HG03558 (cell line): ENCODE results near the gene GPR84.
A peak's percentile ranks its signal among the peaks of the same experiment; 100 is the strongest.

Experiments
- ATAC-seq: cut with Tn5 transposase; IDR thresholded peaks from one replicate; pipeline ENCODE4 v1.9.1; 2021; ENCODE audit warnings: moderate number of reproducible peaks; ENCODE audit not compliant: unreplicated experiment; ENCODE audit errors: extremely low read depth

GPR84 gene

DNA sequence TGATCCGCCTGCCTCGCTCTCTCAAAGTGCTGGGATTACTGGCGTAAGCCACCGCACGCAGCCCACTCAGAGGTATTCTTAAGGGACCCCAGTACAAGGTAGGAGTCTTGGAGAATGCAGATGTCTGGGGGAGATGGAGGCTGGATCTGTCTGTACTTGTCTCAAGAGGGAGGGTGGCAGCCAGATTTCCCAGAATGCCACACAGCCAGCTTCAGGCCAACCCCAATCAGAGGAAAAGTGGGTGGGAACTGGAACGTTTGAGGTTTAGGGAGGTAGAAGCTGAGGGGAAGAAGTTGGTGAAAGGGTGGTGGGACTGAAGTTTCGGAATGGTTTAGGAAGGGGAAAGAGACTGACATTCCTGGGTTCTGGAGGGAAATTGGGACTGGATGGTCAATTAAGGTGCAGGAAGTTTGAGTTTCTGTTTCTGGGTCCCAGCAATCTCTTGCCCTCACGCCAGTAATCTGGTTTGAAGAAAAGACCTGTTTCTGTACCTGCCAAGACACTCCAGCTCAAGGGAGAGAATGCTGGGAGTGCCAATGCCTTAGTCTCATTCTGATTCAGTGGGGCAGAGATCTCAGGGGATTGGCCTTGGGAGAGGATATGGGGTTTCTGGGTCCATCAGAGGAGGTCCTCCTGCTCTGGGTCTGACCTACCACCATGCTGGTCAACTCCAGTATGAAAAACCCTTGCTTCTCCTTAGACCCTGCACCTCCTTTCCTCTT is 28.4 kb upstream of the GPR84 start:
- no peak for ATAC-seq

- ATAC-seq, result no peak
These were observed 26.6 kb upstream of the GPR84 start for GRCh38 chr12:54390668-54391551.

- no peak for ATAC-seq
These were observed 25.9 kb upstream of the GPR84 start for GRCh38 chr12:54390176-54390667.

DNA sequence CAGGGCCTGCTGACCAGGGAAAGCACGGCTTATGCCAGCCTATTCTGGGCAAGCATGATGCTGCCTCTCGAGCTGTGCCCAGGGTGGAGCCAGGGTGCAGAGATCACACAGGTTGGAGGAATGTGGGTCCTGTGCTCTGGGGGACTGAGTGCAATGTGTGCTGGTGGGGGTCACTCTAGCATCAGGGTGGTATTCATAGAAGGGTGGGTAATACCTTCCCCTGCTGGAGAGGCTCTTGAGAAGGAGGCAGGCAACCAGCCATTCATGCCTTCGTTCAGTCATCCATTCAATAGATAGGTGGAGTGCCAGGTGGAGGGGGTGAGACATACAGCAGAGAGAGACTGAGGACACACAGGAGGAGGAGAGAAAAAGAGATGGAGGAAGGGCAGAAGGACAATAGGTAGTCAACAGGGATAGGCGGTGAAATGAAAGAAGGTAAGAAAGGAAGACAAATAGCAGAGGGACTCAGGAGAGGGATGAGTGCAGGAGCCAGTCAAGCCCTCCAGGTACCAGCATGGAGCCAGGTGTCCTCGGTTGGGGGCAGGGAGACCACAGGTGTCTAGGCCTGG is 25.4 kb upstream of the GPR84 start:
- no peak for ATAC-seq

DNA sequence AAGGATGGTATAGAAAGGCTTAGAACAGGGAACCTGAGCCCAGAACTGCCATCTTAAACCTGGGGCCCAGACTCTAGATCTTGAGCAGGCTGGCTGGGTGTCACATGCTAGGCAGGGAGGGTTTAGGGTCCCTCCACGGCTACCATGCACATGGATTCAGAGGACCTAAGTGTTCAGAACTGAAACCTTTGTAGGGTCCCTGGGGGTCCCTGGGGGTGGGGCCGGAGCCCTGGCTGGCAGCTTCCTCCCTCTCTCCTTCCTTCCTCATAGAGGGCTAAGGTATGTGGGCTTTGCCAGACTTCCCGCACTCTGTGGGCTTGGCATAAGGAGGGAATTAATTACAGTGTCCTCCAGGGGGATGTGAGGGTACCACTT is 24.8 kb upstream of the GPR84 start:
- ATAC-seq, result no peak

DNA sequence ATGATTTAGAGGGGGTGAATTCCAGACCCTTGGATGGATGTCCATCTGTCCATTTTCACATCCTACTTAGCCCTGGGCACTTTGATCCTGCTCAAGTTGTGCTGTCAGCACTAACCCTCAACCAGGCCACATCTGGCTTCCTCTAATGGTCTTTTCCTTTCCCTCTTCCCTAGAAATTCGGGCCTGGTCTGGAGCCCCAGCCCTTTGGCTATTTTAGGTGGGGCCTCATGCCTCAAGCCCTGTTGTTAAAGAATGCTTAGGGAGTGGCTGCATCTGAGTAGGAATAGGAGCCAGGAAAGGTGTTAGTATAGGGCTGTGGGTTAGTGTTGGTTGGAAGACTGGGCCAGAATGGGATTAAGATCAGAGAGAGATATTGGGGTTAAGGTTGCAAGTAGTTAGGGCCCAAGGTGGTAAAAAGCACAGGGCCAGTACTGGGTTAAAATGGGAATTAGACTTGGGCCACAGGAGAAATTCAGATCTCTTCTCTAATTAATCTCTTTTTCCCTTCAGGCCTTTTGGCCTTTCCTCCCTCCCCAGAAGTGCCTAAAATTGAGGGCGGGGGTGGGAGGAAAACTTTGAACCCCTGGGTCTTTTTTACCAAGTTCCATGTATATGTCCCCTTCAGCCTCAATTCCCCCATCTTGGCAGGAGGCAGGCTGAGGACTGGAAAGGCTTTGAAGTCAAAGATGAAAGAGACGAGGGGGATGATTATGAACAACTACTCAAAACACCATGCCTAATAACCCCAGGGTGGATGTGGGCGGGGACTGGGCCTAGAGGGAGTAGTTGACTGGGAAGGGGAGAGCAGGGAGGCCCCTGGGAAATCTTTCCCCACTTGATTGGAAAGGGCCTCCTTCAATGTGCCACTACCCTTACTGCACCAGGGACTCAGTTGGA is 24.2 kb upstream of the GPR84 start:
- ATAC-seq, result no peak

DNA sequence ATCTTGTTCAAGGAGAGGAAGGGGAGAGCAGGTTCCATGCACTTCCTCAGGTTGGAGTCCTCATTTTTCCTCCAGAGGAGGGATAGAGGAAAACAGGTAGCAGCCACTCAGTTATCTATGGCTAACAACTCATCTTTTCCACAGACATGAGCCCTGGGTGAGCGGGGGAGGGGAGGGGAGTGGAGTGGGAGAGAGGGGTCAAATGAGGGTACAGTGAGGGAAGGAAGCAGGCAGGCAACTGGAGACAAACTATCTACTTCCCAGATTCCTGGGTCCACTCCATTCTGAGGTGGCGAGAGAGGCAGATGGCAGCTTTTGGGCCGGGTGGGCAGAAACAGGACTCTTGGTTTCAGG is 22.8 kb upstream of the GPR84 start:
- ATAC-seq, result no peak

DNA sequence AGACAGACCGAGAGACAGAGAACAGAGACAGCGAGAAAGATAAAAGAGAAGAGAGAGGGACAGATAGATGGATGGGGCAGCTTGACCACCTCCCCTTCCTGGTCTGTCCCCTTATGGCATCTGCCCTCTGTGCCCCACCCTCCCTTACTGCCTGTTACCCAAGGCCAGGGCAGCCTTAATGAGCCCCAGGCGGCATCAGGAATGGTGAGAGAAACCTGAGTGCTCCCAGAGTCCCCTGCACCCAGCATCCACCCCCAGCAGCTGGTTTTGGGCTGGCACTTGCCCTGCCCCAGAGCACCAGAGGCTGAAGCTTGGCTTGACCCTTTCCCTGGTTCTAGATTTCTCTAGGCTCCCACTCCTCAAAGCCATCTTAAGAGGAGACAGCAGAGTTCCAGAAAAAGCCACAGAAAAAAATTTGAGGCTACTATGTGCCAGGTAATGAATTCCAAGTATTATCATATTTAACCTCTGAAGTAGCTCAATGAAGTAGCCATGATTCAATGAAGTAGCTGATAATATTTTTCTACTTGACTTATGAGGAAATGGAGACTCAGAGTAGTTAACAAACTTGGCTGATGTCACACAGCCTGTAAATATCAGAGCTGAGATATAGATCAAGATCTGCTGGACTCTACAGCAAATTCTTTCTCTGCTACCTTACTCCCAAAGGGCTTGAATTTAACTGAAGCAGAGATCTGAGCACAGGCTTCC is 22.3 kb upstream of the GPR84 start:
- no peak for ATAC-seq

DNA sequence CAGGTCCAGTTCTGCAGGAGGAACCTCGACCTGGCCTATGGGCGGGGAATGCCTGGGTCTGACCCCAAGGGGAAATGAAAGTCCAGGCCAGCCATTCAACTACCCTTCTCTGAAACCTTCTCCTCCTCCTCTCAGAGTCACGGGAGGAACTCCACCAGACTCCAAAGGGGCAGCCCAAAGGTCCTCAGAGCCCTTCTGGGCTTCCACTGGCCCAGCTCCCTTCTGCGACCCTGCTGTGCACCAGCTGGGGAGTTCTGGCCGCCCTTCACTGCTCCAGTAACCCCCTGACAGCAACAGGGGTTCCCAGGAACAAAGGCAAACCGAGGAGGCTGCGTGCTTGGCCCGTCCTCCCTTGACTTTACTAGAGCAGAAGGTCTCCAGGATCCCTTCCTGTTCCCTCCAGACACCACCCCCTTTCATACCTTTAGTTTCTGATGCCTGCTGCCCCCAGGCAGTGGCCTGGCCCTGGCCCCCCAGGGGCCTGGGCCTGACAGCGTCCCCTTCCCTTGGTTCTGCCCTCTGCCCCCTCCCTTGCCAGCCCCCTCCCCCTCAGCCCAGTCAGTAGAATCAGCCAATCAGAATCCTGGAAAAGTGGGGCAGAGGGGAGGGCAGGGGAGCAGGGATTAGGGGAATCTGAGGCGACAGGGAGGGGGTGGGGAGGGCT is 21.1 kb upstream of the GPR84 start:
- ATAC-seq, result no peak

DNA sequence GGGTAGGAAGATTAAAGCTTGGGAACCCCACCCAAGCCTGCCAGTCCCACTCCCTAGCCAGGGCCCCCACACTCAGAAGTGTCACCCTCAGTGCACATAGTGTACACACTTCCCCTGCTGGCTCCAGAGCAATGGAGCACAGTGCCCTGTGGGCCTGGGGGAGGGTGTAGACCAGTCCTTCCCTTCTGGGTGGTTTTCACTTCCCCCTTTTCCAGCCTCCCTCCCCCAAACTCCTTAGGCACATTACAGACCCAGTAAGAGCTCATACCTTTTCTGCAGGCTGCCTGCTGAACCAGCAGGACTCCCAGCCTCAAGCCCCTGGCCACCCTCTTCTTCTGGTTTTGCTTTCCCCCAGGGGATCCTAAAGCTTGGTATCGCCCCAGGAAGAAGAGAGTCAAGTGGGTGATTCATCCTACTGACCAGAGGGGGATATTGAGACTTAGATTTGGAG is 20.3 kb upstream of the GPR84 start, which contains the start of gene ZNF385A:
ZNF385A (minus strand) TSS at position 143 of the 451 bp plus-strand sequence. CDS start 219 bp downstream, outside the sequence.
- no peak for ATAC-seq

- ATAC-seq, result no peak
These were observed 18.8 kb upstream of the GPR84 start for GRCh38 chr12:54383041-54383609.

DNA sequence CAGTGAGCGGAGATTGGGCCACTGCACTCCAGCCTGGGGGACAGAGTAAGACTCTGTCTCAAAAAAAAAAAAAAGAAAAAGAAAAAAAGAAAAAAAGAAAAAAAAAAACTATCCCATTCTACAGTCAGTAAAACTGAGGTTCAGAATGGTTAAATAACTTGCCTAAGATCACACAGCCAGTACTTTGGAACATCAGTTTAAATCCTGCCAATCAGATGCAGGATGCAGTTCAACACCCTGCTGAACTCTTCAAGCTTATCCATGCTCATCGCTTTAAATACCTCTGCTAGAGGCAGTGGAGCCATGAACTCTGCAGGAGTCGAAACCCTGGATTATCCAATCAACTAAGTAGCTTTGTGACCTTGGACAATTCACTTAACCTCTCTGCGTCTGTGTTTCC is 16.9 kb upstream of the GPR84 start:
- ATAC-seq, result no peak

- peak; percentile 72 for ATAC-seq
These were observed 15.3 kb upstream of the GPR84 start for GRCh38 chr12:54379398-54380201.

DNA sequence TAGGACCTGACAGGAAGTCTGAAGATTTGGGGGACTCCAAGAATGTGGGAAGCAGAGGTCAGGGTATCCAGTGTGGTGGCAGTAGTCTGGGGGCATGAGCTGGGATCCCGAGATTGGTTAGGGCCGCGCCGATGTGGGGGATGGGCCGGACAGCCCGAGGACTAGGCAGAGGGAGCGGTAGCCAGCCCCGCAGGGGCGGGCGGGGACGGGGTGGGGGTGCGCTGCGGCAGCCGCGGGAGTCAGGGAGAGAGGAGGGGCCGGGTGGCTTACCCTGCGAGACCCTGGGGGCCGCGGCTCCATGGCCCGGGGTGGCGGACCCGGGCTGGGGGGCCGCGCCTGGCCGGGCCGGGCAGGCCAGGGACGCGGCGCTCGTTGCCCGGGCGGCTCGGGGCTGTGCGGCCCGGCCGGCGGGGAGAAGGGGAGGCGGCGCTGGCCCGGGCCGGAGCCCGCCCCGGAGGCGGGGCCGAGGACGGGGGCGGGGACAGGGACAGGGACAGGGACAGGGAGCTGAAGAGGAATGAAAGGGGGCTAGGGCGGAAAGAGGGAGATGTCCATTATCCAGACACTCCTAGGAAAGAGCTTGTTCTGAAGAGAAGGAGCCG is 14.6 kb upstream of the GPR84 start:
- ATAC-seq, result no peak

GRCh38 chr12:54377797-54378515 is 13.7 kb upstream of the GPR84 start:
- ATAC-seq, result no peak

DNA sequence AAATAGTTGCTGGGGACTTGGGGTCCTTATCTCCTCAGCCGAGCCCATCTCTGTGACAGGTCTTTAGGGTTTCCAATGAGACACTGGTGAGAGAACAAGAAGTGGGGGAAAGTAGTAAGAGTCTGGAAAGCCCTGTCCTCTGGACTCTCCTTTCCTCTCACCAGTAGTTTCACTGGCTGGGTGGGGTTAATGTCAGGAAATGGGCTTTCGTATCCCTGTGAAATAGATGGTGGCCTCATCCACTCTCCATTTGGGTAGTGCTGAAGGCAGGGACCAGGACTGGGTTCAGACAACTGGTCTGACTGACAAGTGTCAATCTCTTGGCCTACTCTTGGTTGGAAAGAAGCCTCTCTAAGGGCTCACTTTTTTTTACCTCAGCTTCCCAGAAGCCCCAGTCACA is 12.7 kb upstream of the GPR84 start:
- no peak for ATAC-seq

DNA sequence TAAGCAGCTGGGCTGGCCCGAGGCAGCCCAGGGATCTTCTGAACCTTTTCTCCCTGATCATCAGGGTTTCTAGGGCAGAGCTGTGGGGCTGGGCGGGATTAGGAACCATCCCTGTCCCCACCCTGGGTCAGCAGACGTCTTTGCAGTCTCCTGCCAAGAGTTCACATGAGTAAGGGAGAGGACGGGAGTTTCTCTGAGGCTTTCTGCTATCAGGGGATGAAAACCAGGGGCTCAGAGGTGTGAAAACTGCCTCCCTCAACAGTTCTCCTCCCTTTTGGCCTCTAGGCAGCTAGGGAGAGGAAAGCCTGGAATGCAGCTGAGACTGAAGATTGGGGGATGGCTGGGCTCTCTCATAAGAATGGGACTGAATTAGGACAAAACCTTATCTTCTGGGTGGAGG is 12.3 kb upstream of the GPR84 start:
- no peak for ATAC-seq
